Activated naive CD4-positive, alpha-beta T cell treated with anti-CD3 and anti-CD28 coated beads, Interleukin-2, amount 50 U/mL, for 24 hours (primary cell): Measurements from ENCODE around the gene CERCAM.

Experiments used
- H3K27ac Mint-ChIP-seq: one replicate; pipeline ENCODE4 v1.8.0; 2021; ENCODE audit warnings: mild to moderate bottlenecking, mixed read lengths
- H3K27me3 Mint-ChIP-seq: one replicate; pipeline ENCODE4 v1.8.0; 2021; ENCODE audit warnings: mixed read lengths
- H3K36me3 Mint-ChIP-seq: one replicate; pipeline ENCODE4 v1.8.0; 2021; ENCODE audit warnings: mixed read lengths
- H3K4me1 Mint-ChIP-seq: one replicate; pipeline ENCODE4 v1.8.0; 2021; ENCODE audit warnings: mixed read lengths
- H3K4me3 Mint-ChIP-seq: one replicate; pipeline ENCODE4 v1.8.0; 2021; ENCODE audit warnings: mild to moderate bottlenecking, mixed read lengths
- H3K9me3 Mint-ChIP-seq: one replicate; pipeline ENCODE4 v1.8.0; 2021; ENCODE audit warnings: mixed read lengths

CERCAM gene

DNA sequence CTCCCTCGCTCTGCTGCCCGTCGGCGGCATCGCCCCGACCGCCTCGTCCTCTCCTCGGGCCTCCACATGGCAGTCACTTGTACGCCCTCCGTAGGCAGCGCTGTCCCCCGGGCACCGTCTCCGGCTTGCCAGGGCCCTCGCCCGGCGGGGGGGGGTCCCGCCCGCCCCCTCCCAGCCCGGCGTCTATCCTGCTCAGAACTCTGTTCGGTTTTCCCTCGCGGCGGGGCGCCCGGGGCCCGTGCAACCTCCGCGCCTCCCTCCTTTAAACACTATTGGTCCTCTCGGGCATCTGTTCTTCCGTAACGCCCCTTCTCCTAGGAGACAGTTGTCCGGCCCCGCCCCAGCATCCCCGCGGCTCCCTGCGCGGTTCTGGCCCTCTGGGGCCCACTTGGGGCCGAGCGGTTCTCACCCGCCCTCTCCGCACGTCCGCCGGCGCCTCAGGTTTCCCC lies 36.0 kb downstream of the CERCAM start:
- peaks cover 12% of the 10 kb centered on the region for H3K4me1 Mint-ChIP-seq
- no peaks in the 10 kb centered on the region for H3K27me3 Mint-ChIP-seq
- peaks cover 3% of the 10 kb centered on the region for H3K36me3 Mint-ChIP-seq
- H3K4me3 Mint-ChIP-seq: peak overlapping the region; percentile 93
- H3K27ac Mint-ChIP-seq: peak overlapping the region; percentile 85
- no peaks in the 10 kb centered on the region for H3K9me3 Mint-ChIP-seq

DNA sequence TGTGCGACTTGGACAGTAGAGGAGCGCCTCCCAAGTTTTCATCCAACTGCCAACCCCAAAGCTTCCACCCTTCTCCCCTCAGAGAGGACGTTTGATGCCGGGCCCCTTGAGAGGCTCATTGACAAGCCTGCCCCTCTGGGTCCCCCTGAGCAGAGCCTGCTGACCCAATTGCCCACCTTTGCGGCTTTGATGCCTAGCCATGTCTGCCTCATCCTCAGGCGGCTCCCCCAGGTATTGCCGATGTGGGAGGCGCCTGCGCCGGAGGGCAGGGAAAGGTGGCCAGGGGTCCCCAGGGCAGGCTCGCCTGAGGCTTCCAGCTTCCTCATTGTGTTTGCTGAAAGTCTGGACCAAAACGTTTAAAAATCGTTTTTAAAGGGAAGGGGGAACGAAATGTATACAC lies 36.5 kb downstream of the CERCAM start:
- H3K9me3 Mint-ChIP-seq: no peaks in the 10 kb centered on the region
- H3K4me3 Mint-ChIP-seq: peak overlapping the region; percentile 93
- no peak overlapping the region for H3K27ac Mint-ChIP-seq
- H3K4me1 Mint-ChIP-seq: peaks cover 12% of the 10 kb centered on the region
- peaks cover 3% of the 10 kb centered on the region for H3K36me3 Mint-ChIP-seq
- H3K27me3 Mint-ChIP-seq: no peaks in the 10 kb centered on the region

DNA sequence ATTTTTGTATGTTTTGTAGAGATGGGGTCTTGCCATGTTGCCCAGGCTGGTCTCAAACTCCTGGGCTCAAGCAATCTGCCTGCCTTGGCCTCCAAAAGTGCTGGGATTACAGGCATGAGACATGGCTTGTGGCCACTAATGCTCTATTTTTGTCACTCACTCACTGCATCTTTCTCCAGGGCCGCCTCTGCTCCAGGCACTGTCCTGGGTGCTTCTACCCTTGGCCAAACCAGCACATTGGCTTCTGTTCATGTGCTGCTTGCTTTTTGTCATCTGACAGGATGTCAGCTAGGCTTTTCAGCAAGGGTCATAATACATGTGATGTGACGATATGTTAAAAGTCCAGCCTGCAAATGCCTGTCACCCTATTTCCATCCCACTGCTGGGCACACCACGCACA lies 38.4 kb downstream of the CERCAM start:
- H3K36me3 Mint-ChIP-seq: peaks cover 3% of the 10 kb centered on the region
- peaks cover 12% of the 10 kb centered on the region for H3K4me1 Mint-ChIP-seq
- H3K27me3 Mint-ChIP-seq: no peaks in the 10 kb centered on the region
- H3K4me3 Mint-ChIP-seq: no peak overlapping the region
- H3K9me3 Mint-ChIP-seq: no peaks in the 10 kb centered on the region
- no peak overlapping the region for H3K27ac Mint-ChIP-seq

DNA sequence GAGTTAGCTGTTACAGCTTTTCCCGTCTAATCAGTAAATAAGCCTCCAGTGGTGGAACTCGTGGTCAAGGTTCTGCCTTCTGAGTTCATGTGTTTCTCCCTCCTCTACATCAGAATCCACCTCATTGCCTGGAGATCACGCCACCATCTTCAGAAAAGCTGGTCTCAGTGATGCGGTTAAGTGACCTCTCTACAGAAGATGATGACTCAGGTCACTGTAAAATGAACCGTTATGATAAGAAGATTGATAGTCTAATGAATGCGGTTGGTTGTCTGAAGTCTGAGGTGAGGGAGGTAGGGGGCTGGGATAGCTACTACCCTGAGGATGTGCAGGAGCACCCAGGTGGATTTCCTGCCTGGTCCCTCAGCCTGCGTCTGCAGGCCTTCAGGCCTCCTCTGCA lies 48.4 kb downstream of the CERCAM start:
- no peak overlapping the region for H3K27ac Mint-ChIP-seq
- no peaks in the 10 kb centered on the region for H3K9me3 Mint-ChIP-seq
- peaks cover 6% of the 10 kb centered on the region for H3K36me3 Mint-ChIP-seq
- no peak overlapping the region for H3K4me3 Mint-ChIP-seq
- H3K27me3 Mint-ChIP-seq: no peaks in the 10 kb centered on the region
- H3K4me1 Mint-ChIP-seq: peaks cover 7% of the 10 kb centered on the region

DNA sequence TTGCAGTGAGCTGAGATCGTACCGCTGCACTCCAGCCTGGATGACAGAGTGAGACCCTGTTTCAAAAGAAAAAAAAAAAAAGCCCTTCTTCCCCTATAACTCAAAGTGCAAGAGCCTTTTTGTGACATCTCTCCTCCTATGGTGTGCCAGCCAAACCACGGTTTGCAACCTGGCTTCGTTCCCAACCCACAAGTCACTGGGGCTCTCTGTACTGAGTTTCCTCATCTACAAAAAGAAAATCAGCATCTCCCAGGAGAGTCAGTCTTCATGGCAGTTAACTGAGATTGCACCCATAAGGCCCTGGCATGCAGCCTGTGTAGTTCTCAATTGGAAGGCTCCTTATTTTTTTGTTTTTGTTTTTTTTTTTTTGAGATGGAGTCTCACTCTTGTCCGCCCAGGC lies 49.9 kb downstream of the CERCAM start:
- Mint-ChIP-seq H3K27ac (no peak overlapping the region), H3K4me1 (peaks cover 7% of the 10 kb centered on the region), H3K36me3 (peaks cover 9% of the 10 kb centered on the region), H3K27me3 (no peaks in the 10 kb centered on the region), H3K9me3 (no peaks in the 10 kb centered on the region), H3K4me3 (no peak overlapping the region)

DNA sequence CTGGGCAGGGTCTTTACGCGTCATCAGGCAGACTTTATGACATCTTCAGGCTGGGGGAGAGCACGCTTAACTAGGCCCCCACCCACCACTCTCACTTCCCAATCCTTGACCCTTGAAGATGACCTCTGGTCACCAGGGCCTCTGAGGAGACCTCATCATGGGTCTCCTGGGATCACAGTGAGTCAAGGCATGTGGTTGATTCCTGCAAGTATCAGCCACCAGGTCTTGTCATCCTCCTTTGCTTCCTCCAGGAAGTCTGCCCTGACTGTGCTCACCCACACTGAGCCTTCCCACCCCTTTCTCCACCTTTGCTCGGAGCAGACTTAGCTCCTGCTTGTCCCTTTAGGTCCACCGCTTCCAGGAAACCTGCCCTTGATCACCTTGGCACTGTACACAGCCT lies 52.4 kb downstream of the CERCAM start:
- Mint-ChIP-seq H3K4me1 (peaks cover 7% of the 10 kb centered on the region), H3K9me3 (no peaks in the 10 kb centered on the region), H3K36me3 (peaks cover 14% of the 10 kb centered on the region), H3K4me3 (no peak overlapping the region), H3K27ac (no peak overlapping the region), H3K27me3 (no peaks in the 10 kb centered on the region)

DNA sequence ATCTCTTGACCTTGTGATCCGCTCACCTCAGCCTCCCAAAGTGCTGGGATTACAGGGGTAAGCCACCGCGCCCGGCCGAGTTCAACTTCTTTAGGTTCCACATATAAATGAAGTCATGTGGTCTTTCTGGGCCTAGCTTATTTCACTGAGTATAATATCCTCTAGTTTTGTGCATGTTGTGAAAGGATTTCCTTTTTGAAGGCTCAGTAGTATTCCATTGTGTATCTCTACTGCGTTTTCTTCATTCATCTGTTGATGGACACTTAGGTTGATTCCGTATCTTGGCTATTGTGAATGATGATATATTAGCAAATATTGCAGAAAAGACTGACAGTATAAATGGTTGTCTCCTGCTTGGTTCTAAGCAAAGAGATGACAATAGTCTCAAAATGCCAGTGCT lies 55.2 kb downstream of the CERCAM start:
- Mint-ChIP-seq H3K9me3 (no peaks in the 10 kb centered on the region), H3K27me3 (no peaks in the 10 kb centered on the region), H3K27ac (no peak overlapping the region), H3K36me3 (peaks cover 16% of the 10 kb centered on the region), H3K4me3 (no peak overlapping the region), H3K4me1 (no peaks in the 10 kb centered on the region)

DNA sequence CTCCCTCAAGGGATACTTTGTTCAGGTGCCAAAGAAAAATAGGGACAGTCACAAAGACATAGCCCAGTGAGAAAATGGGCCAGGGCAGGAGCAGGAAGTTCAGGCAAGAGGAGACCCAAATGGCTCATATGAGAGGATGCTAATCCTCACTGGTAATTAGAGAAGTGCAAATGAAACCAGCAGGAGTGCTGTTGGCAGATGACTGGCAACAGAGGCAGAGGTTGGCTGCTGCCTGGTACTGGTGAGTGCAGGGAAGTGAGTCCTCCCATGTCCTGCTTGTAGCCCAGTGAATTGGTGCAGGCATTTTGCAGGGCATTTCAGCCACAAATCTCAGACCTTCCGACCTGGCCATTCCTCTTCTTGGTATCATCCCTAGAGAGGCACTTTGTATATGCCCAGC lies 58.6 kb downstream of the CERCAM start:
- Mint-ChIP-seq H3K9me3 (no peaks in the 10 kb centered on the region), H3K27ac (no peak overlapping the region), H3K36me3 (peaks cover 20% of the 10 kb centered on the region)

DNA sequence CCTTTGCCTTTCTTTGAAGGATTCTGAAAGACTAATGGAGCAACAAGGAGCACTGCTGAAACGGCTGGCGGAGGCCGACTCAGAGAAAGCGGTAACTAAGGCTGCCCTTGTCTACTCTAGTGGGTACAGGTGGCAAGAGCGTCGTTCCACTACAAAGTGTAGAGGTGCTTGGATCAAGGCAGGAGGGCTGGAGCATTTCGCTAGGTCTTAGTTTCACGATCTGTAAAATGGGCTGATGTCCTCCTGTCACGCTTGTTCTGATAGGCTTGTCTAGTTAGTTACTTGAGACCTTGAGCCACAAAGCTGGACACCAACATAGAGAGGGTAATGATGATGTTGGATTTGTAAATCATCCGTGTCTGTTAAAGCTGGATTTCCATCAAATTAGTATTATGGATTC lies 60.9 kb downstream of the CERCAM start:
- no peaks in the 10 kb centered on the region for H3K4me1 Mint-ChIP-seq
- H3K27ac Mint-ChIP-seq: no peak overlapping the region
- H3K9me3 Mint-ChIP-seq: no peaks in the 10 kb centered on the region
- no peak overlapping the region for H3K4me3 Mint-ChIP-seq
- no peaks in the 10 kb centered on the region for H3K27me3 Mint-ChIP-seq
- peaks cover 20% of the 10 kb centered on the region for H3K36me3 Mint-ChIP-seq

More for the DNA sequence above, 58.6 kb downstream of the CERCAM start:
- Mint-ChIP-seq H3K4me3 (no peak overlapping the region), H3K27me3 (no peaks in the 10 kb centered on the region), H3K4me1 (no peaks in the 10 kb centered on the region)

DNA sequence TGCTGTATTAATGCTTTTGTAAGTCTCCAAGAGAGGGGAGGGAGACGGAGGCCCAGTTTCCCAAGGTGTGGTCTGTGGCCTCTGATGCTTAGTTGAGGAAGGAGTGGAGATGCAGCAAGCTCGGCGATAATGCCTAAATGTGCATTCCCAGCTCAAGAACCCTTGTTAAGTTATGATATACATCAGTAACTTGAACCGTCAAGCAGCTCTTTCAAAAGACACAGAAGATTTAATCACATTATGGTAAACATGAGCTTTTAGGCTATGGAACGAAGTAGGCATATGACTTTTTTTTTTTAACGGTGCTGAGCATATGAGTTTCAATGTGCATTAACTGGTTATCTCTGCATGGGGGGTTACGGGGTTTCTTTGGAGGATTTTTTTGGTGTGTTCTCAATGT lies 61.5 kb downstream of the CERCAM start:
- Mint-ChIP-seq H3K27ac (no peak overlapping the region), H3K4me3 (no peak overlapping the region), H3K4me1 (no peaks in the 10 kb centered on the region), H3K27me3 (no peaks in the 10 kb centered on the region), H3K9me3 (no peaks in the 10 kb centered on the region), H3K36me3 (peaks cover 23% of the 10 kb centered on the region)

DNA sequence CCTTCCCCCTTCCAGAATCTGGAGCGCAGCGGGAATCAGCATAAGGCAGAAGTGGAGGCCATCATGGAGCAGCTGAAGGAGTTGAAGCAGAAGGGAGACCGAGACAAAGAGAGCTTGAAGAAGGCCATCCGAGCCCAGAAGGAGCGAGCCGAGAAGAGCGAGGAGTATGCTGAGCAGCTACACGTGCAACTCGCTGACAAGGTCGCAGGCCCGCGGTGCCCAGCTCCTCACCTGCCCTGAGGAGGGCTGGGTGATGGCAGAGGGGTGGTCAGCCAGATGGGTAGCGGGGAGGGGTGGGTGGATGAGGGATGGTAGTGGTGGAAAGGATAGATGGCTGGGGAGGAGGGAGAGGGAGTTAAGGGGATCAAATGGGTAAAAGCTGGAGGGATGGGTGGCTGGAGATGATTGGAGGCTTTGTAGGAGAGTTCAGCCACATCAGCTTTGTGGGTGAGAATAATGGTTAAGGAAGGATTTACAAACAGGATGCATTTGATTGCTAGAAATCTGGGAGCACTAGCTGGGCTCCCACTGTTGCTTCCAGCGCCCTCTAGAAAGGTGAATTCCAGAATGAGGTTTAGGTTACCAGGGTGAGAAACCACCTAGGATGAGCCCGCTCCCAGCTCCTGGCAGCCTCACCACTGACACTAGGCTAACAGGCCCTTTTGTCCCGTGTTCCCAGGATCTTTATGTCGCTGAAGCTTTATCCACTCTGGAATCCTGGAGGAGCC lies 64.2 kb downstream of the CERCAM start:
- Mint-ChIP-seq H3K4me1 (no peaks in the 10 kb centered on the region), H3K36me3 (peaks cover 22% of the 10 kb centered on the region), H3K27me3 (no peaks in the 10 kb centered on the region), H3K27ac (no peak overlapping the region), H3K9me3 (no peaks in the 10 kb centered on the region), H3K4me3 (no peak overlapping the region)

DNA sequence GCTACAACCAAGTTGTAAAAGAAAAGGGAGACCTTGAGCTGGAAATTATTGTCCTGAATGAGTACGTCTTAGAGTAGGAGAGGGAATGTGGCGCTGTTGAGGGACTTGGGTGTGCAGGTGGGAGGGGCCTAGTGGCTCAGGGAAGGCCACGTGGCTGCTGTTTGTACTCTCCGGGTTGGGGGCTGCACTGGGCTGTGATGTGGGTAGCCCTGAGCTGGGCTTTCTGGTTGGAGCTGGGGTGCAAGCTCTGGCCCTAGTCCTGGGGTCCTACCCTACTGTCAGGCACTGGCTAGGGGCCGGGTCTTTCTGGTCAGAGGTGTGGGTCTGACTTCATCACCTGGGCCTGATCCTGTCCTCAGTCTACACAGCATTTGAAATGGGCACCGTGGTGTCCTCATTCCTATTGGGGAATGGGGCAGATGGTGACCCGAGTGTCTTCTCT lies 64.8 kb downstream of the CERCAM start:
- no peak overlapping the region for H3K27ac Mint-ChIP-seq
- no peak overlapping the region for H3K4me3 Mint-ChIP-seq
- no peaks in the 10 kb centered on the region for H3K4me1 Mint-ChIP-seq
- H3K27me3 Mint-ChIP-seq: no peaks in the 10 kb centered on the region
- H3K36me3 Mint-ChIP-seq: peaks cover 22% of the 10 kb centered on the region
- H3K9me3 Mint-ChIP-seq: no peaks in the 10 kb centered on the region

DNA sequence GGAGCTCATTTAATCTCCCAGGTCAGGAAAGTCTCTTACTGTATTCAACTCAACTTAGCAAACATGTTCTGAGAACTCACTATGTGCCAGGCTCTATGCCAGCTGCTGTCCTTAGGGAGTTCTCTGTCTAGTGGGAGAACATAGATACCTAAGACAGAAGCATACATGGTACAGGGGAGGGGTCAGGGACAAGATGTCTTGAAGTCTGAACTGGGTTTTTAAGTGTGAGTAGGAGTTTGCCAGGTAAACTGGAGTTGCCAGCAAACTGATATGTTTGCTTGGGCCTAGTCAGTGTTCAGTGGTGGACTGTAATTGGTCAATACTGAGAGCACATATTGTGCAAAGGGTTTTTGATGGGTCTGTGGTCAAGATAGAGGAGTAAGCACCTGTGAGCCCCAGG lies 65.5 kb downstream of the CERCAM start:
- Mint-ChIP-seq H3K27me3 (no peaks in the 10 kb centered on the region), H3K9me3 (no peaks in the 10 kb centered on the region), H3K4me1 (no peaks in the 10 kb centered on the region), H3K36me3 (peaks cover 24% of the 10 kb centered on the region), H3K27ac (no peak overlapping the region), H3K4me3 (no peak overlapping the region)
